A549 (cell line): ENCODE data around the gene AOAH. TPM values are rescaled to one million over a fixed set of nuclear protein-coding genes. Genes with fewer than 3 reads are reported as not detected.

Experiments
- ATAC-seq, 2 experiments: fragments of 200-7000 bp in 1 of 2; fragments of >200 bp in 1 of 2; cut with Nextera tagmentation in 1 of 2; cut with Tn5 transposase in 1 of 2; 3 replicates each; pipeline versions ENCODE4 v1.8.0 to v1.9.1; 2018 to 2020; ENCODE audit warnings: mild to moderate bottlenecking in 1 of 2, moderate library complexity in 1 of 2
- CTCF ChIA-PET: fragments of 300-600 bp; sonication (Branson Sonifier 250); formaldehyde crosslinking; extraction: SDS; loops from one replicate; lab custom pipeline; 2021; ENCODE audit warnings: antibody characterized with exemption, inconsistent platforms; lab: Yijun Ruan, JAX
- POLR2A ChIA-PET: fragments of 350-600 bp; formaldehyde crosslinking; extraction: SDS; loops from one replicate; lab custom pipeline; 2021; ENCODE audit warnings: antibody characterized with exemption, inconsistent platforms; lab: Yijun Ruan, JAX
- DNase-seq, 2 experiments: peaks; one replicate each; pipeline versions ENCODE4 v3.0.0 to v3.0.0-alpha.2; 2011 to 2016; ENCODE audit warnings: low read depth in 1 of 2, low spot score in 1 of 2
- FAIRE-seq: peaks from 2 replicates; lab custom pipeline; 2011; peaks lifted over from hg19 to GRCh38; lab: Jason Lieb, UNC
- H3K27ac ChIP-seq, 2 experiments: fragments of >200 bp; sonication (Bioruptor Twin); formaldehyde crosslinking; 3 replicates each; pipeline ENCODE4 v1.5.1; 2016 to 2017
- H3K4me1 ChIP-seq: fragments of >200 bp; sonication (Bioruptor Twin); formaldehyde crosslinking; 3 replicates; pipeline ENCODE4 v1.6.1; 2016
- H3K4me2 ChIP-seq: fragments of >200 bp; sonication (Bioruptor Twin); formaldehyde crosslinking; 3 replicates; pipeline ENCODE4 v1.6.1; 2016
- H3K4me3 ChIP-seq: fragments of >200 bp; sonication (Bioruptor Twin); formaldehyde crosslinking; 3 replicates; pipeline ENCODE4 v1.5.1; 2016
- H3K9me3 ChIP-seq: fragments of >200 bp; sonication (Bioruptor Twin); formaldehyde crosslinking; 3 replicates; pipeline ENCODE4 v1.6.1; 2016
- ATOH8 ChIP-seq: fragments of 250-450 bp; sonication (Bioruptor Pico); IDR thresholded peaks from 2 replicates; pipeline ENCODE4 v1.5.0; 2020; ENCODE audit warnings: low read depth, mild to moderate bottlenecking, moderate library complexity
- BCL3 ChIP-seq: fragments of >200 bp; sonication (Bioruptor Twin); formaldehyde crosslinking; IDR thresholded peaks from 3 replicates; pipeline ENCODE4 v1.6.1; 2016
- BHLHE40 ChIP-seq: IDR thresholded peaks from 2 replicates; pipeline ENCODE4 v1.6.1; 2012; ENCODE audit warnings: low read depth, low read length, inconsistent platforms
- CBX8 ChIP-seq: fragments of 200-600 bp; sonication (generic); IDR thresholded peaks from 2 replicates; pipeline ENCODE4 v1.6.1; 2016
- CHD2 ChIP-seq: fragments of 150-350 bp; IDR thresholded peaks from 2 replicates; pipeline ENCODE4 v1.6.1; 2014; ENCODE audit warnings: low read length; ENCODE audit not compliant: partially characterized antibody
- E2F6 ChIP-seq: IDR thresholded peaks from 2 replicates; pipeline ENCODE4 v1.6.1; 2012; ENCODE audit warnings: low read depth, borderline replicate concordance
- EHF ChIP-seq: fragments of 250-450 bp; sonication (Bioruptor Pico); IDR thresholded peaks from 2 replicates; pipeline ENCODE4 v1.5.0; 2020; ENCODE audit warnings: mild to moderate bottlenecking
- EHMT2 ChIP-seq: fragments of 200-600 bp; sonication (generic); IDR thresholded peaks from 2 replicates; pipeline ENCODE4 v1.6.1; 2016; ENCODE audit warnings: antibody characterized with exemption, low read depth, mild to moderate bottlenecking, moderate library complexity
- ELK1 ChIP-seq: fragments of 150-350 bp; IDR thresholded peaks from 2 replicates; pipeline ENCODE4 v1.6.1; 2014; ENCODE audit warnings: low read depth, mild to moderate bottlenecking, low read length
- EP300 ChIP-seq, 2 experiments: fragments of >200 bp; sonication (Bioruptor Twin); formaldehyde crosslinking; IDR thresholded peaks; 2 replicates in 1 of 2; 3 replicates in 1 of 2; pipeline ENCODE4 v1.6.1; 2016 to 2017
- ESRRA ChIP-seq: fragments of 150-350 bp; IDR thresholded peaks from 2 replicates; pipeline ENCODE4 v1.6.1; 2014; ENCODE audit warnings: mild to moderate bottlenecking, low read length, borderline replicate concordance
- FOSL2 ChIP-seq, 2 experiments: fragments of 450-650 bp in 1 of 2; fragments of >200 bp in 1 of 2; sonication (Bioruptor Twin) in 1 of 2; formaldehyde crosslinking; IDR thresholded peaks; 2 replicates each; pipeline versions ENCODE4 v1.5.0 to v1.6.1; 2016 to 2020; ENCODE audit warnings: mild to moderate bottlenecking in 1 of 2, moderate library complexity in 1 of 2
- GATA3 ChIP-seq: IDR thresholded peaks from 2 replicates; pipeline ENCODE4 v1.6.1; 2012; ENCODE audit warnings: borderline replicate concordance
- HDAC2 ChIP-seq: fragments of 200-600 bp; sonication (generic); IDR thresholded peaks from 2 replicates; pipeline ENCODE4 v1.6.1; 2016
- HOXB5 ChIP-seq: fragments of 250-450 bp; sonication (Bioruptor Pico); IDR thresholded peaks from 2 replicates; pipeline ENCODE4 v1.5.0; 2020; ENCODE audit warnings: mild to moderate bottlenecking, moderate library complexity
- JUNB ChIP-seq: fragments of >200 bp; sonication (Bioruptor Twin); formaldehyde crosslinking; IDR thresholded peaks from 2 replicates; pipeline ENCODE4 v1.6.1; 2016
- KDM1A ChIP-seq: fragments of 200-600 bp; sonication (generic); IDR thresholded peaks from 2 replicates; pipeline ENCODE4 v1.6.1; 2016; ENCODE audit warnings: low read depth, mild to moderate bottlenecking
- MAFK ChIP-seq: fragments of 450-650 bp; IDR thresholded peaks from 2 replicates; pipeline ENCODE4 v1.6.1; 2014; ENCODE audit not compliant: partially characterized antibody
- MAZ ChIP-seq: fragments of 150-350 bp; IDR thresholded peaks from 2 replicates; pipeline ENCODE4 v1.6.1; 2014; ENCODE audit warnings: antibody characterized with exemption, low read depth, low read length, borderline replicate concordance
- MYC ChIP-seq: IDR thresholded peaks from 2 replicates; pipeline ENCODE4 v1.6.1; 2012; ENCODE audit warnings: mild to moderate bottlenecking, inconsistent platforms, low read length, improper control_type of control experiment, borderline replicate concordance
- NFE2L2 ChIP-seq: fragments of 150-350 bp; conservative IDR thresholded peaks from 2 replicates; pipeline ENCODE4 v1.6.1; 2014; ENCODE audit warnings: low read length
- NPAS2 ChIP-seq: fragments of 250-450 bp; sonication (Bioruptor Pico); IDR thresholded peaks from 2 replicates; pipeline ENCODE4 v1.8.0; 2022; ENCODE audit warnings: mild to moderate bottlenecking, moderate library complexity, borderline replicate concordance
- POLR2A ChIP-seq: IDR thresholded peaks from 2 replicates; pipeline ENCODE4 v1.6.1; 2012; ENCODE audit warnings: mild to moderate bottlenecking, low read length
- POLR2AphosphoS2 ChIP-seq: conservative IDR thresholded peaks from 2 replicates; pipeline ENCODE4 v1.6.1; 2012; ENCODE audit warnings: low read length, improper control_type of control experiment, inconsistent platforms
- RAD21 ChIP-seq, 2 experiments: fragments of >200 bp in 1 of 2; sonication (Bioruptor Twin) in 1 of 2; formaldehyde crosslinking in 1 of 2; IDR thresholded peaks in 1 of 2; conservative IDR thresholded peaks in 1 of 2; 2 replicates in 1 of 2; 3 replicates in 1 of 2; pipeline ENCODE4 v1.6.1; 2012 to 2018; ENCODE audit warnings: inconsistent platforms in 1 of 2
- RARB ChIP-seq: fragments of 250-450 bp; sonication (Bioruptor Pico); IDR thresholded peaks from 2 replicates; pipeline ENCODE4 v1.8.0; 2021; ENCODE audit warnings: mild to moderate bottlenecking, moderate library complexity
- RCOR1 ChIP-seq: fragments of 150-350 bp; IDR thresholded peaks from 2 replicates; pipeline ENCODE4 v1.6.1; 2014; ENCODE audit warnings: antibody characterized with exemption, low read length, low read depth
- RFX5 ChIP-seq: fragments of 450-650 bp; IDR thresholded peaks from 2 replicates; pipeline ENCODE4 v1.7.1; 2014; ENCODE audit warnings: antibody characterized with exemption, mild to moderate bottlenecking, moderate library complexity
- RNF2 ChIP-seq: fragments of 200-600 bp; sonication (generic); IDR thresholded peaks from 2 replicates; pipeline ENCODE4 v1.6.1; 2016; ENCODE audit warnings: low read depth, mild to moderate bottlenecking, antibody characterized with exemption, moderate library complexity, borderline replicate concordance
- SMC3 ChIP-seq: fragments of >200 bp; sonication (Bioruptor Twin); formaldehyde crosslinking; IDR thresholded peaks from 3 replicates; pipeline ENCODE4 v1.6.1; 2018; ENCODE audit warnings: inconsistent platforms
- TFCP2L1 ChIP-seq: fragments of 250-450 bp; sonication (Bioruptor Pico); IDR thresholded peaks from 2 replicates; pipeline ENCODE4 v1.5.0; 2021; ENCODE audit warnings: mild to moderate bottlenecking
- TP53 ChIP-seq: fragments of 250-450 bp; sonication (Bioruptor Pico); IDR thresholded peaks from 2 replicates; pipeline ENCODE4 v1.5.0; 2021; ENCODE audit warnings: mild to moderate bottlenecking, moderate library complexity
- ZFP36 ChIP-seq: fragments of 450-650 bp; IDR thresholded peaks from 2 replicates; pipeline ENCODE4 v1.6.1; 2014; ENCODE audit warnings: borderline replicate concordance; ENCODE audit not compliant: partially characterized antibody
- ZNF302 ChIP-seq: fragments of 250-450 bp; sonication (Bioruptor Pico); IDR thresholded peaks from 2 replicates; pipeline ENCODE4 v1.9.0; 2021; ENCODE audit warnings: inconsistent platforms, mild to moderate bottlenecking, moderate library complexity
- WGBS: methylation state at CpG from one replicate; pipeline ENCODE4 v1.1.6; 2017; ENCODE audit errors: missing lambda C conversion rate; 5-methylcytosine and 5-hydroxymethylcytosine counted together
- polyA plus RNA-seq, 4 experiments: library from polyadenylated mRNA; depleted of rRNA in 3 of 4; stranded (reverse); fragments of >200 nt; fragmentation: RNase III in 1 of 4; extraction: RNeasy Plus Mini Kit Qiagen cat#74134 plus additional on column Dnase treatment in 1 of 4; gene quantifications; 2 replicates in 3 of 4; 3 replicates in 1 of 4; pipeline ENCODE4 v1.2.3, GENCODE V29; 2011 to 2017

AOAH gene
- polyA plus RNA-seq, 2 of the 4 experiments (the other 2 are of a cell fraction): 0.09 TPM; not detected in 1

GRCh38 chr7:36575832-36576231, 148.5 kb downstream of the AOAH start:
- WGBS: 36% methylated on average over 5 of the region's 5 CpGs
- no peak for ATAC-seq
- H3K4me3 ChIP-seq: no peak overlapping the region

GRCh38 chr7:36573066-36573465, 151.2 kb downstream of the AOAH start:
- Histone ChIP-seq H3K4me1 (no peaks in the 10 kb centered on the region), H3K9me3 (peaks cover 14% of the 10 kb centered on the region; the same call in 2 of the 3 replicates), H3K4me2 (no peak overlapping the region), H3K27ac (no peak overlapping the region), H3K4me3 (no peak overlapping the region)
- CTCF ChIA-PET: interaction anchor here (1.0 to 1.2 kb wide), 2 partner anchors 8 to 85 kb away, joined by 3 to 4 read pairs; no protein-coding TSS in a partner anchor
- POLR2A ChIA-PET: no interaction called here
- DNase-seq (no peak), FAIRE-seq (no peak), ATAC-seq (no peak)
- 91% methylated on average over 3 of the region's 3 CpGs for WGBS
- TF ChIP-seq TFCP2L1 (CRISPR knock-in tag) (no peak), NPAS2 (CRISPR knock-in tag) (no peak), ESRRA (no peak), BCL3 (no peak), KDM1A (no peak), TP53 (no peak), RFX5 (no peak), FOSL2 (IDR thresholded peaks at IDR 0.05) (no peak), FOSL2 (CRISPR knock-in tag; IDR thresholded peaks at IDR 0.05) (no peak), EP300 (IDR thresholded peaks at IDR 0.05) (no peak), RAD21 (conservative IDR thresholded peaks at IDR 0.05 in 1 of 2, IDR thresholded peaks at IDR 0.05 in 1 of 2) (no peak), BHLHE40 (no peak), HDAC2 (no peak), RNF2 (no peak), SMC3 (no peak), CBX8 (no peak), ELK1 (no peak), POLR2AphosphoS2 (no peak)

More at GRCh38 chr7:36575832-36576231, 148.5 kb downstream of the AOAH start:
- Histone ChIP-seq H3K4me1 (no peaks in the 10 kb centered on the region), H3K4me2 (no peak overlapping the region), H3K27ac (no peak overlapping the region), H3K9me3 (peaks cover 18% of the 10 kb centered on the region; the same call in 2 of the 3 replicates)
- FAIRE-seq: no peak
- ChIA-PET CTCF (no interaction called here), POLR2A (no interaction called here)
- no peak for TF ChIP-seq SMC3
- TF ChIP-seq RFX5: no peak
- TF ChIP-seq GATA3: no peak
- no peak for TF ChIP-seq JUNB
- TF ChIP-seq POLR2A: no peak
- no peak for TF ChIP-seq MAZ
- TF ChIP-seq, all 56 proteins: peak for 0
- no peak for DNase-seq

GRCh38 chr7:36571190-36571560, 153.1 kb downstream of the AOAH start:
- Histone ChIP-seq H3K9me3 (peaks cover 1% of the 10 kb centered on the region; the same call in 1 of the 3 replicates), H3K4me3 (no peak overlapping the region), H3K4me1 (no peaks in the 10 kb centered on the region), H3K4me2 (no peak overlapping the region), H3K27ac (no peak overlapping the region)
- ChIA-PET CTCF (interaction anchor here (1.0 kb wide), 1 partner anchor 19 kb away, joined by 4 read pairs; no protein-coding TSS in a partner anchor), POLR2A (no interaction called here)
- no peak for DNase-seq
- FAIRE-seq: no peak
- no peak for ATAC-seq
- no peak for TF ChIP-seq MAFK
- TF ChIP-seq NFE2L2: no peak
- no peak for TF ChIP-seq ATOH8 (CRISPR knock-in tag)
- no peak for TF ChIP-seq E2F6
- TF ChIP-seq FOSL2 (IDR thresholded peaks at IDR 0.05): no peak
- TF ChIP-seq FOSL2 (CRISPR knock-in tag; IDR thresholded peaks at IDR 0.05): no peak
- TF ChIP-seq EHMT2: no peak
- no peak for TF ChIP-seq RARB (CRISPR knock-in tag)
- no peak for TF ChIP-seq ZNF302 (CRISPR knock-in tag)
- no peak for TF ChIP-seq HDAC2
- no peak for TF ChIP-seq MYC
- no peak for TF ChIP-seq HOXB5 (CRISPR knock-in tag)
- no peak for TF ChIP-seq CHD2
- TF ChIP-seq ZFP36: no peak
- no peak for TF ChIP-seq EHF
- TF ChIP-seq RAD21 (conservative IDR thresholded peaks at IDR 0.05 in 1 of 2, IDR thresholded peaks at IDR 0.05 in 1 of 2): no peak
- no peak for TF ChIP-seq NPAS2 (CRISPR knock-in tag)
- no peak for TF ChIP-seq RCOR1
- WGBS: 0% methylated on average over 1 of the region's 1 CpG
